Psoas muscle (tissue), 8 donors: ENCODE measurements around the gene SEC14L3. TPM values are rescaled to one million over a fixed set of nuclear protein-coding genes. Genes with fewer than 3 reads are reported as not detected.

Experiments
- ATAC-seq, 4 donors: fragments of 200-7000 bp; cut with Tn5 transposase; one replicate each; pipeline ENCODE4 v1.9.1; 2020; ENCODE audit warnings: moderate library complexity in 3 of 4, mild to moderate bottlenecking in 2 of 4
- DNase-seq, 2 donors: peaks; one replicate each; pipeline ENCODE4 v3.0.0-alpha.2; 2020
- H3K27ac ChIP-seq: fragments of 200-600 bp; one replicate; pipeline ENCODE4 v1.8.0; 2022
- H3K27me3 ChIP-seq, 3 donors: fragments of 200-600 bp in 1 of 3; one replicate each; pipeline versions ENCODE4 v1.6.1 to v1.8.0; 2013 to 2022; ENCODE audit warnings: low read length in 2 of 3, mild to moderate bottlenecking in 2 of 3, moderate library complexity in 1 of 3; ENCODE audit not compliant: insufficient read depth in 3 of 3
- H3K36me3 ChIP-seq, 2 donors: fragments of 200-600 bp in 1 of 2; one replicate each; pipeline versions ENCODE4 v1.6.1 to v1.8.0; 2013 to 2022; ENCODE audit warnings: low read depth in 1 of 2, mild to moderate bottlenecking in 1 of 2, moderate library complexity in 1 of 2; ENCODE audit not compliant: insufficient read depth in 1 of 2
- H3K4me1 ChIP-seq: fragments of 200-600 bp; one replicate; pipeline ENCODE4 v1.8.0; 2022
- H3K4me3 ChIP-seq: fragments of 200-600 bp; one replicate; pipeline ENCODE4 v1.8.0; 2022; ENCODE audit warnings: mild to moderate bottlenecking
- H3K9me3 ChIP-seq: fragments of 200-600 bp; one replicate; pipeline ENCODE4 v1.8.0; 2022
- CTCF ChIP-seq: fragments of 200-600 bp; IDR thresholded peaks from one replicate; pipeline ENCODE4 v1.8.0; 2022; ENCODE audit warnings: antibody characterized with exemption
- WGBS, 3 donors: extraction: QIAGEN DNeasy Blood & Tissue Kit; methylation state at CpG; one replicate each; pipeline versions ENCODE4 v1.1.6 to v1.1.7; 2013; 5-methylcytosine and 5-hydroxymethylcytosine counted together
- intact Hi-C, 2 donors: fragments of 100-400 bp; cut with DNase I; formaldehyde crosslinking; loops; one replicate each; pipeline versions ENCODE4 v1.11.0 to v1.14.2; 2022
- polyA plus RNA-seq, 3 donors: library from polyadenylated mRNA; stranded (reverse); fragments of 200-250 nt; gene quantifications; one replicate each; pipeline ENCODE4 v1.2.3, GENCODE V29; 2013
- total RNA-seq, 4 donors: library from RNA; stranded (reverse); fragmentation: NEBNext Ultra II Directional in 2 of 4; extraction: Animal tissue kit (Norgen Biotek cat#: 25700) in 2 of 4; gene quantifications; one replicate each; pipeline versions ENCODE4 v1.2.1 to v1.2.4, GENCODE V29; 2021 to 2023
- donor health status: healthy with polysubstance abuse.
- donor health status: DM: no; HTN: no; CAD: no; lungs with moderate emphysema.
- donor health status: Bipolar disorder and iron deficiency.
- donor health status: healthy.
- donor health status: DM: yes; HTN: yes; CAD: no.
- donor health status: DM: no; HTN: no; CAD: no.
- donor health status: DM: no; HTN: no; CAD: no.
- donor health status: DM: yes; HTN: yes; CAD: no.

Gene SEC14L3
- total and polyA plus RNA-seq, 7 donors: 0.04 TPM; not detected in 6

GRCh38 chr22:30433773-30434172 is 38.0 kb downstream of the SEC14L3 start:
- no peak overlapping the region for H3K27ac ChIP-seq
- no peak for TF ChIP-seq CTCF
- intact Hi-C loops: no loop called here
- no peak for DNase-seq
- no peaks in the 10 kb centered on the region for H3K4me1 ChIP-seq
- H3K36me3 ChIP-seq: no peaks in the 10 kb centered on the region
- 96 to 100% (median 100%) methylated on average over 1 of the region's 1 CpG for WGBS, 3 donors
- H3K4me3 ChIP-seq: no peak overlapping the region
- H3K27me3 ChIP-seq: no peaks in the 10 kb centered on the region
- H3K9me3 ChIP-seq: no peaks in the 10 kb centered on the region
- peak in 2 of 4 donors; percentile 23 to 62 for ATAC-seq

DNA sequence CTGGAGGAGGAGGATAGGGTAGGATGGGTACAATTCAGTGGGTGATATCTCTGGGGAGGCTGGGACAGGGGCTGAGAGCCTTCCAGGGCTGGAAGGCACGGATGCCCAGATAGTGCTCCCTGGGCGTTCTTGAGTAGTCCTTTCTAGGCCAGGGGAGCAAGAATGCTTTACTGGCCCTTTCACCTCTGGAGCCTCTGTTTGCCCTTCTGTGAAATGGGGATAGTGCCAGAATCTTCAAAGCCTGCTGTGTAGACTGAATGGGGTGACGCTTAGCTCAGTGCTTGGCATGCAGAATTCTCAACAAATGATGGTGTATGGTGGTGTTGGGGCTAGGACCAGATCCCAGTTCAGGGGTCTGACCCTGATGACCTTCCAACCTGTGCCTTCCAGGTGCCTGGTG is 38.6 kb downstream of the SEC14L3 start:
- no peak for ATAC-seq
- Histone ChIP-seq H3K4me1 (no peaks in the 10 kb centered on the region), H3K27ac (no peak overlapping the region), H3K27me3 (no peaks in the 10 kb centered on the region), H3K9me3 (no peaks in the 10 kb centered on the region), H3K4me3 (no peak overlapping the region), H3K36me3 (no peaks in the 10 kb centered on the region)
- no peak for DNase-seq
- TF ChIP-seq CTCF: no peak
- 93 to 95% (median 94%) methylated on average over 3 of the region's 3 CpGs for WGBS, 3 donors
- intact Hi-C loops: no loop called here

- H3K9me3 ChIP-seq: no peaks in the 10 kb centered on the region
- no peaks in the 10 kb centered on the region for H3K36me3 ChIP-seq
- intact Hi-C loops: no loop called here
- 60 to 73% (median 72%) methylated on average over 1 to 2 of the region's 2 CpGs for WGBS, 3 donors
- H3K27me3 ChIP-seq: no peaks in the 10 kb centered on the region
- DNase-seq (no peak), ATAC-seq (no peak)
- no peak for TF ChIP-seq CTCF
- no peaks in the 10 kb centered on the region for H3K4me1 ChIP-seq
- H3K27ac ChIP-seq: no peak overlapping the region
- H3K4me3 ChIP-seq: no peak overlapping the region
These were observed 39.3 kb downstream of the SEC14L3 start for GRCh38 chr22:30432520-30432919.

GRCh38 chr22:30432096-30432495 is 39.7 kb downstream of the SEC14L3 start:
- no peak overlapping the region for H3K4me3 ChIP-seq
- H3K36me3 ChIP-seq: no peaks in the 10 kb centered on the region
- no peak for TF ChIP-seq CTCF
- H3K9me3 ChIP-seq: no peaks in the 10 kb centered on the region
- DNase-seq (no peak), ATAC-seq (no peak)
- H3K27me3 ChIP-seq: no peaks in the 10 kb centered on the region
- H3K27ac ChIP-seq: no peak overlapping the region
- intact Hi-C loops: no loop called here
- no peaks in the 10 kb centered on the region for H3K4me1 ChIP-seq
- 87 to 91% (median 90%) methylated on average over 4 of the region's 4 CpGs for WGBS, 3 donors

GRCh38 chr22:30430933-30431332 is 40.9 kb downstream of the SEC14L3 start:
- no peaks in the 10 kb centered on the region for H3K27me3 ChIP-seq
- ATAC-seq: no peak
- no peaks in the 10 kb centered on the region for H3K36me3 ChIP-seq
- H3K9me3 ChIP-seq: no peaks in the 10 kb centered on the region
- peak in 1 of 2 donors; percentile 49 for DNase-seq
- intact Hi-C loops: no loop called here
- no peaks in the 10 kb centered on the region for H3K4me1 ChIP-seq
- H3K27ac ChIP-seq: no peak overlapping the region
- WGBS, 3 donors: 73 to 77% (median 73%) methylated on average over 4 of the region's 4 CpGs
- H3K4me3 ChIP-seq: no peak overlapping the region
- no peak for TF ChIP-seq CTCF
